GM12865 (cell line): ENCODE data around the gene PELO.
"Not testable (repeated sequence)": the region's sequence is repeated elsewhere in the genome, so short reads cannot be mapped to it uniquely, and the experiment has no call there.

Experiments used
- DNase-seq: peaks from one replicate; pipeline ENCODE4 v3.0.0; 2010; ENCODE audit warnings: low read depth
- H3K4me3 ChIP-seq: 2 replicates; pipeline ENCODE4 v1.5.1; 2011; ENCODE audit warnings: mild to moderate bottlenecking, low read depth, low read length, control low read depth
- CTCF ChIP-seq: IDR thresholded peaks from 2 replicates; pipeline ENCODE4 v1.5.1; 2011; ENCODE audit warnings: low read length, control low read depth, low read depth, inconsistent platforms; ENCODE audit not compliant: insufficient read depth; ENCODE audit errors: missing control alignments

The PELO gene

GRCh38 chr5:52810426-52810825, 22.7 kb downstream of the PELO start:
- DNase-seq = no peak
- H3K4me3 ChIP-seq = no peak overlapping the region
- TF ChIP-seq CTCF = no peak

- TF ChIP-seq CTCF = no peak
- H3K4me3 ChIP-seq = no peak overlapping the region
- DNase-seq = no peak
Measured at GRCh38 chr5:52811067-52811749, 23.5 kb downstream of the PELO start.

GRCh38 chr5:52814352-52815148, 26.8 kb downstream of the PELO start:
- H3K4me3 ChIP-seq = no peak overlapping the region
- TF ChIP-seq CTCF = no peak
- DNase-seq = no peak

GRCh38 chr5:52817818-52818217, 30.1 kb downstream of the PELO start:
- H3K4me3 ChIP-seq = no peak overlapping the region
- DNase-seq = no peak
- TF ChIP-seq CTCF = no peak

GRCh38 chr5:52818360-52818759, 30.6 kb downstream of the PELO start:
- TF ChIP-seq CTCF = no peak
- DNase-seq = no peak
- H3K4me3 ChIP-seq = no peak overlapping the region

- DNase-seq, H3K4me3 ChIP-seq: not testable (repeated sequence)
Measured at GRCh38 chr5:52818807-52819206, 31.1 kb downstream of the PELO start.

- no peak for DNase-seq
- no peak overlapping the region for H3K4me3 ChIP-seq
- no peak for TF ChIP-seq CTCF
Measured at GRCh38 chr5:52821901-52822300, 34.2 kb downstream of the PELO start.
